HG02852 (cell line): ENCODE measurements around the gene PARP8.

Source experiments
- ATAC-seq: cut with Tn5 transposase; IDR thresholded peaks from one replicate; pipeline ENCODE4 v1.9.1; 2021; ENCODE audit warnings: mild to moderate bottlenecking, moderate library complexity; ENCODE audit not compliant: unreplicated experiment

PARP8 gene

DNA sequence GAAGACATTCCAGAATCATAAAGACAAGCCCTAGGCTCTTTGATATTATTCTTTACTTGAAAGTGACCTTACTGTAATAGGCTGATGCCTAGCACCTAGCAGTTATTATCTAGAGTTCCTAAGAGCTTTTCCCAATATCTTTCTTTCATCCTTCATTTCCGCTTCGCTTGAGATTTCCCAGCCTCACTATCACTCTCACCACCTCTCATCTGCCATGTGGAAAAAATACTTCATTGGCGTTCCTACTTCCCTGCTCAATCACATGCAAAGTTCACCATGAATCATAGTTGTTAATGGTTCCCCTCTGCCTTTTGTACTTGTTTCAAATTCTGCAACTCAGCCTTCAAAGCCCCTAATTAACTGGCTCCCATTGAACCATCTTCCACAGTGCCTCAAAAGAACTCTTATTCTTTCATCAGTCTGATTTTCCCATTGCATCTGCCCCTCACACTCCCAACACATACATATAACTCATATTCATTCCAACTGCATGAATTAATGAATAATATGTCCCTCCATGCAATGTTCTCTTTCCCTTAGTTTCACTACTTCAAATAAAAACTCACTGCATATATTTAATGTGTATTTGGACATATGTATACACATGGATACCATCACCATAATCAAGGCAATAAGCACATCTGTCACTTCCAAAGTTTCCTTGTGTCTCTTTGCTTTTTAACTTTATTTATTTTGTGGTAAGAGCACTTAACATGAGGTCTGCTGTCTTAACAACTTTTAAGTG, 221.6 kb downstream of the PARP8 start:
- no peak for ATAC-seq

DNA sequence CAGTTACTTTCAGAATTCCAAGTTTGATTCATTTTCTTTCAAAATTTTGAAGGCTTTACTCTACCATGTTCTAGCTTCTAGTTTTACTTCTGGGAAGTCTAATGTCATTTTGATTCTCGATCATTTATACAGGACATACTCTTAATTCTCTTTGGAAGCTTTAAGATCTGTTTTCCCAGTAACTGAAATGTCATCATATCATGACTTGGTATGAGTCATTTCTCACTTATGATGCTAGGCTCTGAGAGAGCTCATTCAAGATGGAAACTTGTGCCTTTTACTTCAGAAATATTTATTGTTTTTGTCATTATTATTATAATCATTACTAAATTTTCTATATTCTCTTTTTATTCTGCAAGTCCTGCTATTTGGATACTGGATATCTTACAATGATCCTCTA, 222.3 kb downstream of the PARP8 start:
- no peak for ATAC-seq

DNA sequence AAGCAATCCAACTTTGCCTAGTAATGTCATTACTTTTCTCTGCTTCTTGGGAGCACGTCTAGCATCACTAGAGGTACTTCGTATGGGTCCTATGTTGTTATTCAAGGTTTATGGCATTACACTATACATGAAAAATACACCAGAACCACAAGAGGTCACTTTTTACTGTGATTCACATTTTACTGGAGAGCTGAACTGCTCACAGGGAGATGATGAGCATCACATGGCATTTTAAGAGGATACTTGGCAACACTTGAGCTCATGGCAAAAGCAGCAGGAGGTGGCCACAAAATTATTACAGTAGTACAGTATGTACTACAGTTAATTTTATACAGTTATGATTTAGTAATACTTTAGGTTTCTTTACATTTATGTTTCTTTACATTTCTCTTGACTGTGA, 223.4 kb downstream of the PARP8 start:
- ATAC-seq, result no peak
